IPS-NIHi11 (cell line): ENCODE results near the gene LRRTM3.

Experiments used
- DNase-seq: peaks from one replicate; pipeline ENCODE4 v3.0.0; 2012; ENCODE audit warnings: mixed read lengths, low spot score

The LRRTM3 gene

GRCh38 chr10:66925896-66926715, at the start of gene LRRTM3:
LRRTM3 (plus strand) TSS chr10:66926036.
- peak; percentile 77 for DNase-seq

- no peak for DNase-seq
Observed at GRCh38 chr10:66877361-66877760, 48.5 kb upstream of the LRRTM3 start.

GRCh38 chr10:66880292-66880691, 45.5 kb upstream of the LRRTM3 start:
- no peak for DNase-seq

GRCh38 chr10:66880826-66881225, 45.0 kb upstream of the LRRTM3 start:
- DNase-seq, result no peak

GRCh38 chr10:66881814-66882213, 44.0 kb upstream of the LRRTM3 start:
- DNase-seq, result no peak

- no peak for DNase-seq
Observed at GRCh38 chr10:66882271-66882670, 43.6 kb upstream of the LRRTM3 start.

GRCh38 chr10:66886848-66887247, 39.0 kb upstream of the LRRTM3 start:
- DNase-seq, result no peak

- no peak for DNase-seq
Observed at GRCh38 chr10:66888237-66888636, 37.6 kb upstream of the LRRTM3 start.

GRCh38 chr10:66892871-66893270, 33.0 kb upstream of the LRRTM3 start:
- DNase-seq, result no peak

GRCh38 chr10:66910671-66911070, 15.2 kb upstream of the LRRTM3 start:
- no peak for DNase-seq

- DNase-seq, result no peak
Observed at GRCh38 chr10:66916030-66916429, 9.8 kb upstream of the LRRTM3 start.

GRCh38 chr10:66917104-66917503, 8.7 kb upstream of the LRRTM3 start:
- peak; percentile 35 for DNase-seq

GRCh38 chr10:66919248-66919647, 6.6 kb upstream of the LRRTM3 start:
- no peak for DNase-seq

GRCh38 chr10:66924674-66925345, 1.0 kb upstream of the LRRTM3 start:
- DNase-seq, result no peak

GRCh38 chr10:66925373-66925772, 463 bp upstream of the LRRTM3 start:
- DNase-seq, result no peak

- DNase-seq, result no peak
Observed at GRCh38 chr10:66926841-66927240, 1.0 kb downstream of the LRRTM3 start.

GRCh38 chr10:66927251-66927935, 1.6 kb downstream of the LRRTM3 start:
- no peak for DNase-seq

- no peak for DNase-seq
Observed at GRCh38 chr10:66927971-66928770, 2.3 kb downstream of the LRRTM3 start.

- no peak for DNase-seq
Observed at GRCh38 chr10:66928776-66929175, 2.9 kb downstream of the LRRTM3 start.

GRCh38 chr10:66929375-66929774, 3.5 kb downstream of the LRRTM3 start:
- no peak for DNase-seq

- DNase-seq, result peak; percentile 35
Observed at GRCh38 chr10:66931340-66931948, 5.6 kb downstream of the LRRTM3 start.

- no peak for DNase-seq
Observed at GRCh38 chr10:66931949-66932343, 6.1 kb downstream of the LRRTM3 start.
